RWPE1 (cell line): ENCODE measurements around the gene CIROP.
A peak's percentile ranks its signal among the peaks of the same experiment; 100 is the strongest.

Experiments
- CTCF ChIA-PET: fragments of 350-600 bp; sonication (Branson Sonifier 250); formaldehyde crosslinking; extraction: SDS; loops from one replicate; lab custom pipeline; 2021; lab: Yijun Ruan, JAX
- POLR2A ChIA-PET: fragments of 400-600 bp; formaldehyde crosslinking; extraction: SDS; loops from one replicate; lab custom pipeline; 2020; ENCODE audit warnings: antibody characterized with exemption; ENCODE audit not compliant: low non-redundant PET; lab: Yijun Ruan, JAX
- DNase-seq: peaks from one replicate; pipeline ENCODE4 v3.0.0; 2012; ENCODE audit warnings: low spot score
- H3K27ac ChIP-seq: fragments of 450-650 bp; 2 replicates; pipeline ENCODE4 v1.5.1; 2017
- CTCF ChIP-seq: fragments of 450-650 bp; conservative IDR thresholded peaks from 2 replicates; pipeline ENCODE4 v1.5.1; 2017; ENCODE audit warnings: low read depth, mild to moderate bottlenecking

Gene CIROP

DNA sequence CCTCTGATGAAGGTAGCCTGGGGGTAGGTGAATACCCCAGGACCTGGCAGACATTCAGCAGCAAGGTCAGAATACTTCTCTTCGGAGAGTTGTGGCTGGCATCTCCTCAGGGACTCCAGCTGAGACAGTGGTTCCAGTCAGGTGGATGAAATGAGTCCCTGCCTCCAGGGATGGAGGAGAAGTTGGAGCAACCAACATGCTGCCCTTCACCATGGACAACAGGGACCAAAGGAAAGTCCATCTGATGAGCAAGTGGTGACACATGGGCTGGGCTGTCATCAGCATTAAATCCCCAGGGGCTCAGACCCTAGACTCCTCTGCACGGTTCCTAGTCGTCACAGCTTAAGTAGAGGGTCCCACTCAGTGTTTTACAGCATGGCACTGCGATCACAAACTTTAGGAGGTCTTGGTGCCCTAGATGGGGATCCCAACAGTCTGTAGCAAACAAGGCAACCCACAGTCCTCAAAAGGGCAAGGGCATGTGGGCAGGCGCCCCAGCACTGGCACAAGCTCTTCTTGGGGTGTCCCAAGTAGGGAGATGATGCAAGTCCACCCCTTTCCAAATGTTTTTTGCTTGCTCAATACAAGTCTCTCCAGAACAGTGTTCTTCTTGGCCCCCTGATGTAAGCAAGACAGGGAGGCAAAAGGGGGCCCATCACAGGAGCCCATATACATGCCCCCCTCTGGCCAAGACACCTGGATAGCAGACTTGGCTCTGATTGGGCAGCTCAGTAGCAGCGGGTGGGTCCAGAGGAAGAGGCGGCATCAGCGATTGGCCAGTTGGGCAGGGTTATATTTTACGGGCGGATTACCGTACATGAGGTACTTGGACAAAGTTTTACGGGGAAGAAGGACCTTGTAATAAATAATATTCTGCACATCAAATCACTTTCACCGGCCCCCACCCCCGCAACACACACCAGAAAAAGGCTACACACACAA is 36.7 kb downstream of the CIROP start:
- POLR2A ChIA-PET: interaction anchor here (0.7 to 1.0 kb wide), 2 partner anchors 27 to 80 kb away, joined by 3 to 5 read pairs; partner anchors contain the start of genes ACIN1 and C14orf119
- CTCF ChIA-PET: interaction anchor here (0.6 to 1.8 kb wide), 23 partner anchors 8 to 1257 kb away, joined by 3 to 21 read pairs (median 6); partner anchors contain the start of genes ACIN1, C14orf119, CDH24 and CEBPE
- no peak for TF ChIP-seq CTCF
- no peak for DNase-seq
- peak overlapping the region; percentile 67 for H3K27ac ChIP-seq

DNA sequence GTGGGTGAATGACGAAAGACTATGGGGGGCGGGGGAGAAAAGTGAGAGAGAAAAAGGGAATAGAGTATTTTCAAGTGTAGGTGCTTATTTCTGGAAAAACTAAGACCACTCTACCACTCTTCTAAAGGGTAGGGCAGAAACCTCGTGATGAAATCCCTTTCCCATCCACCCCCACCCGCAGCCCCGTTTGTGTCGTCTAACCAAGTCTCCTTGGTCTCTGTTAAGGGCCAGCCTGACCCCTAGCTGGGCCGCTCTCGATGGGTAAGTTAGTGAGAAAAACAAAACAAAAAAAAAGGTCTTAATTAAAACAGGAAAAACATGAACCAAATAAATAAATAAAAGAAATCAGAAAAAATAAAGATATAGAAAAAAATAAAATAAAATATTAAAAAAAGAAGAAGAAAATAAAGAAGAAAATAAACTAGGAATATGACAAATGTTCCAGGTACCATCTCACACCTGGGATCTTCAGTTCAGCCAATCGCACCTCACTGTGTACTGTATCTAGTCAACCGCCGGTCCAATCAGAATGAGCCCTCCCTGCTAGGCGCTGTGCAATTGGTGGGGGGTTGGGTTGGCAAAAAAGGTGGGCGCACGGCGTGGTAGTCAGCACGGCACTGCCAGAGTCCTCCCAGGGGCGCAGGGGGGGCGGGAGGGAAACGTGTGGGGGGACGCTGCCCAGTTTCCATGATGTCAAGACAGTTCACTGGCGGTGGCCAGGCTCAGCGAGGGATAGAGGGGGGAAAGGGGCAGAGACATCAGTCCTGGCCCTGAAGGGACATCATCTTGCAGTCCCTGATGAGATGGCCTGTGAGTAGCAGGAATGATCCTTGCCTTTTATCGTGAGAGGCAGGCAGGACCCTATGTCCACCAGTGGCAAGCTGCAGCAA is 37.7 kb downstream of the CIROP start:
- peak overlapping the region; percentile 67; the same call in 1 of the 2 replicates for H3K27ac ChIP-seq
- CTCF ChIA-PET: interaction anchor here (1.1 to 1.3 kb wide), 2 partner anchors 10 to 54 kb away, joined by 3 read pairs; no protein-coding TSS in a partner anchor
- POLR2A ChIA-PET: no interaction called here
- TF ChIP-seq CTCF: no peak
- no peak for DNase-seq

GRCh38 chr14:23066368-23066767 is 38.4 kb downstream of the CIROP start:
- H3K27ac ChIP-seq: peak overlapping the region; percentile 37; the same call in 1 of the 2 replicates
- DNase-seq: no peak
- POLR2A ChIA-PET: no interaction called here
- TF ChIP-seq CTCF: no peak
- CTCF ChIA-PET: interaction anchor here (0.5 to 1.3 kb wide), 3 partner anchors 10 to 228 kb away, joined by 3 read pairs; no protein-coding TSS in a partner anchor

- ChIA-PET CTCF (interaction anchor here (0.6 kb wide), 1 partner anchor 13 kb away, joined by 3 read pairs; no protein-coding TSS in a partner anchor), POLR2A (no interaction called here)
- no peak for TF ChIP-seq CTCF
- H3K27ac ChIP-seq: peak overlapping the region; percentile 56
- DNase-seq: no peak
Observed at GRCh38 chr14:23063601-23064000, 41.2 kb downstream of the CIROP start.

DNA sequence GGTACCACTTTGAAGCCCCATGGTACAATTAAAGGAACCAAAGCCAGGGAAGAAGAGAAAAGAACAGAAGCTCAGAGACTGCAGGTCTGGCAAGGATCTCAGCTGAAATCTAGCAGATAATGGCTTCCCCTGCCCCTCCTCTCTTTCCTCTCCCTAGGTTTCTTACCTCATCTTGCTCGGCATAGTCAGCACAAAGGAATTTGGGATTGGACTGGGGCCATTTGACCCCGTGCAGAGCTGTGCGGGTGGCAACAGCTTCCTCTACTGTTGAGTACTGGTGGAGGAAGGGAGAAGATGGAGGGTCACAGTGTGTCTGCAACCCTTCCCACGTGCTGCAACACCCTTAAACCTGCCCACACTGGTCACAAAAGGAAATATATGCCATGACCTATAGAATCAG is 42.8 kb downstream of the CIROP start:
- peak; percentile 87 for DNase-seq

More for the DNA sequence above, 42.8 kb downstream of the CIROP start:
- no peak for TF ChIP-seq CTCF
- CTCF ChIA-PET: interaction anchor here (0.8 to 1.5 kb wide), 3 partner anchors 48 to 75 kb away, joined by 3 to 6 read pairs (median 4); no protein-coding TSS in a partner anchor
- H3K27ac ChIP-seq: peak overlapping the region; percentile 95
- POLR2A ChIA-PET: interaction anchor here (1.1 kb wide), 2 partner anchors 9 to 81 kb away, joined by 3 read pairs; no protein-coding TSS in a partner anchor
